HCT116 (cell line): ENCODE data around the gene GK.

Experiments used
- CEBPB ChIP-seq: IDR thresholded peaks from 2 replicates; pipeline ENCODE4 v1.6.1; 2012; ENCODE audit warnings: low read depth
- EZH2 ChIP-seq: fragments of 200-600 bp; sonication (generic); IDR thresholded peaks from 2 replicates; pipeline ENCODE4 v1.6.1; 2017; ENCODE audit warnings: antibody characterized with exemption, mixed run types
- JUND ChIP-seq: IDR thresholded peaks from 2 replicates; pipeline ENCODE4 v1.6.1; 2012
- POLR2A ChIP-seq: IDR thresholded peaks from 2 replicates; pipeline ENCODE4 v1.7.0; 2011; ENCODE audit warnings: borderline replicate concordance; ENCODE audit not compliant: insufficient read depth, insufficient read length; ENCODE audit errors: extremely low read depth
- POLR2AphosphoS5 ChIP-seq: IDR thresholded peaks from 2 replicates; pipeline ENCODE4 v1.6.1; 2011; ENCODE audit warnings: mild to moderate bottlenecking, low read depth, low read length, moderate library complexity
- RAD21 ChIP-seq: IDR thresholded peaks from 2 replicates; pipeline ENCODE4 v1.6.1; 2012; ENCODE audit warnings: low read depth, mild to moderate bottlenecking
- ZNF274 ChIP-seq: fragments of 200-500 bp; sonication (Bioruptor generic); IDR thresholded peaks from 2 replicates; pipeline ENCODE4 v1.6.1; 2014; ENCODE audit warnings: mild to moderate bottlenecking, low read depth, low read length, inconsistent platforms
- TF ChIP-seq, protein P1 (sequence below), 3 experiments: fragments of 200-600 bp in 1 of 3; sonication (generic) in 1 of 3; IDR thresholded peaks in 2 of 3; conservative IDR thresholded peaks in 1 of 3; 2 replicates each; pipeline ENCODE4 v1.5.1; 2012 to 2017; ENCODE audit warnings: low read depth in 2 of 3, low read length in 2 of 3, antibody characterized with exemption in 1 of 3, borderline replicate concordance in 1 of 3, control low read depth in 1 of 3, mild to moderate bottlenecking in 1 of 3, mixed read lengths in 1 of 3, mixed run types in 1 of 3, moderate library complexity in 1 of 3; ENCODE audit not compliant: insufficient read depth in 1 of 3

DNA sequence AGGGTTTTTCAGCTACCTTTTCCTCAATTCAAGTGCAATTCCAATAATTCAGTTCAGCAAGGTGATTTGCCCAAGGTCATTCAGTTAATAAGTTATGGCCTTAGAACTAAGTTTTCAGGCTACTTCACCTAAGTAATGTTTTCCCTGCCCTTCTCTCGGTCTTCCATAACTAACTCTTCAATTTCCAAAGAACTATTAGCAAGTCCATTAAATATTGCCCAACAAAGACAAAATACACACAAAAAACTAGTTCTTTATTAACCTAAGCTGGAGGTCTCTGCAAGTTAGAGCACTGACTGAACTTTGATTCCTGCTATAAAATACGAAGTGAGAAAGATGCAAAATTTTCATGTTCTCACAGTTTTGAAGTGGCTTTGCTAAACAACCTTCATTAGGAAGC, 26.8 kb upstream of the GK start:
- TF ChIP-seq EZH2 (no peak), POLR2AphosphoS5 (no peak), JUND (no peak), POLR2A (no peak), RAD21 (no peak), CEBPB (no peak), ZNF274 (no peak)
- TF ChIP-seq, protein P1, sequence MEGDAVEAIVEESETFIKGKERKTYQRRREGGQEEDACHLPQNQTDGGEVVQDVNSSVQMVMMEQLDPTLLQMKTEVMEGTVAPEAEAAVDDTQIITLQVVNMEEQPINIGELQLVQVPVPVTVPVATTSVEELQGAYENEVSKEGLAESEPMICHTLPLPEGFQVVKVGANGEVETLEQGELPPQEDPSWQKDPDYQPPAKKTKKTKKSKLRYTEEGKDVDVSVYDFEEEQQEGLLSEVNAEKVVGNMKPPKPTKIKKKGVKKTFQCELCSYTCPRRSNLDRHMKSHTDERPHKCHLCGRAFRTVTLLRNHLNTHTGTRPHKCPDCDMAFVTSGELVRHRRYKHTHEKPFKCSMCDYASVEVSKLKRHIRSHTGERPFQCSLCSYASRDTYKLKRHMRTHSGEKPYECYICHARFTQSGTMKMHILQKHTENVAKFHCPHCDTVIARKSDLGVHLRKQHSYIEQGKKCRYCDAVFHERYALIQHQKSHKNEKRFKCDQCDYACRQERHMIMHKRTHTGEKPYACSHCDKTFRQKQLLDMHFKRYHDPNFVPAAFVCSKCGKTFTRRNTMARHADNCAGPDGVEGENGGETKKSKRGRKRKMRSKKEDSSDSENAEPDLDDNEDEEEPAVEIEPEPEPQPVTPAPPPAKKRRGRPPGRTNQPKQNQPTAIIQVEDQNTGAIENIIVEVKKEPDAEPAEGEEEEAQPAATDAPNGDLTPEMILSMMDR (IDR thresholded peaks at IDR 0.05 in 2 of 3, conservative IDR thresholded peaks at IDR 0.05 in 1 of 3; ENCODE audit: borderline replicate concordance in 1 of 3, insufficient read depth in 1 of 3, low read depth in 2 of 3, low read length in 2 of 3), result no peak
